KBM-7 (cell line): Measurements from ENCODE around the gene MAP3K20.
"Not testable (repeated sequence)": the region's sequence is repeated elsewhere in the genome, so short reads cannot be mapped to it uniquely, and the experiment has no call there.

Experiments
- DNase-seq: peaks from one replicate; pipeline ENCODE4 v3.0.0-alpha.2; 2015
- in situ Hi-C: fragments of 300-500 bp; cut with MboI; formaldehyde crosslinking; loops from 2 replicates; pipeline ENCODE4 v1.14.3; 2020; ENCODE audit warnings: low sequenced_read_pairs, low pct_unique_long_range_greater_than_20kb, mixed read lengths

The MAP3K20 gene

DNA sequence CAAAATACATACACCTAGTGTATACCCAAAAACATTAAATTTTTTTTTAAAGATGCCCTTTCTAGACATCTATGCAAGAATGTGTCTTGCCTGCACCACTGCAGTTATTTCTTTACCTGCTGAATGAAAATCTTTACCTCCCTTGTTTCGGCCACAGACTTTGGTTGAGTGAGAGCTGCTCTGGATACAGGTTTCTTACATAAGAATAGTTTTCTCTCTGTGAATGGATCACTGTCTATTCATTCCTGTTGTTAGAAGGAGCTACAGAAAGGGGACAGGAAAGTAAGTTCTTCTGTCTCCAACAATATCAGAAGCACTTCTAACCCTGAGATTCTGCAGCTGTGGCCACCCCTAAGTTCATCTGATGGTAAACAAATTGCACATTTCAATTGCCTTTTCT is 166.0 kb downstream of the MAP3K20 start:
- in situ Hi-C loops = no loop called here
- no peak for DNase-seq

- DNase-seq = no peak
- in situ Hi-C loops = no loop called here
Measured at GRCh38 chr2:173247156-173247555, 171.5 kb downstream of the MAP3K20 start.

GRCh38 chr2:173248381-173248780 is 172.7 kb downstream of the MAP3K20 start:
- no peak for DNase-seq
- in situ Hi-C loops = no loop called here

- DNase-seq = no peak
- in situ Hi-C loops = no loop called here
Measured at GRCh38 chr2:173249661-173250641, 174.3 kb downstream of the MAP3K20 start.

DNA sequence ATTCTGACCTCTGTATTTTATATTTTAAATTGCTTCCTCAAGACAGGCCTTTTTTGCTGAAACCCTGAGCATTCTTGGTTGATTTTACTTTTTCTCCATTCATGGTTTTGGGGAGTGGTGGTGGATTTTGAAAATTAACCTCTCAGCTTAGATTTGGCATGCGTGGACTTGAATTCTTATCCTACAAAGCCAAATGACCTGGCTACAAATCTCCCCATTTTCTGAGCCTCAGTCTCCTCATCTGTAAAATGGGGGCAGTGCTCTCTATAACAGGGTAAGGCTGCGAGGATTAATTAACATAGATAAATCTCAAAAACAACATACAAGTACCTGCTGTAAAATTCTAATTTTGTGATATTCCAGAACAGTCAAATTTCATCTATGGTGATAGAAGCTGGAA is 175.6 kb downstream of the MAP3K20 start:
- no peak for DNase-seq
- in situ Hi-C loops = no loop called here

GRCh38 chr2:173252581-173252980 is 176.9 kb downstream of the MAP3K20 start:
- DNase-seq = no peak
- in situ Hi-C loops = no loop called here

- in situ Hi-C loops = no loop called here
- DNase-seq = no peak
Measured at GRCh38 chr2:173254659-173255058, 179.0 kb downstream of the MAP3K20 start.

GRCh38 chr2:173258701-173259100 is 183.1 kb downstream of the MAP3K20 start:
- in situ Hi-C loops = no loop called here
- no peak for DNase-seq

- in situ Hi-C loops, DNase-seq: not testable (repeated sequence)
Measured at GRCh38 chr2:173262356-173262755, 186.7 kb downstream of the MAP3K20 start.

GRCh38 chr2:173264151-173264550 is 188.5 kb downstream of the MAP3K20 start:
- DNase-seq = no peak
- in situ Hi-C loops = no loop called here

DNA sequence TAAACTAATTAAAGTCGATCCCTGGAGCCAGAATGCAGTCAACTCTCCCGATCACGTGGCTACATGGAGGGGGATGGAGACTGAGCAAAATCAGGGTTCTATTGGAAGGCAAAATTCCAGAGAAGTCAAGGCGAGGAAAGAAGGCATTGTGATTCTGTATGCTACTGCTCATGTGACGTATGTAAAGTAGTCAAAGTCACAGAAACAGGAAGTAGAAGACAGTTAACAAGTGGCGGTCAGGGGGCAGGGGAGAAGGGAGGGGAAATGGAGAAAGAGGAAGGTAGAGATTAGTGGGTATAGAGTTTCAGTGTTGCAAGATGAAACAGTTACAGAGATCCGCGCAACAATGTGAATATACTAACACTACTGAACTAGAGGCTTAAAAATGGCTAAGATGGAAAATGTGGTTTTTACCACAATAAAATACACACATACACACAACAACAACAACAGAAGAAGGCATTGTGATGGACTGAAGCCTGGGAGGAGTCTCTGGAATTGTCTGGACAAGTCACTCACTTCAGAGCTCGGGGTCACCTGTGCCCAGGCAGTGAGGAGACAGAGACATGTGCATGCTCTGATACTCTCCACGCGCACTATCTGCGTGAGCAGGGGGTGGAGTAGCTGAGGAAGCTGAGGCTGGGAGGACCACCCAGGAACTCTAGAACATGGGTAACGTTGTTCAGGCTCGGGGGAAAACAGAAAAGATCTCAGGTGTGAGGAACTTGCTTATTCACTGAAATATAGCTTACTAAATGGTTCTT is 189.1 kb downstream of the MAP3K20 start:
- peak; percentile 96 for DNase-seq
- in situ Hi-C loops = no loop called here

DNA sequence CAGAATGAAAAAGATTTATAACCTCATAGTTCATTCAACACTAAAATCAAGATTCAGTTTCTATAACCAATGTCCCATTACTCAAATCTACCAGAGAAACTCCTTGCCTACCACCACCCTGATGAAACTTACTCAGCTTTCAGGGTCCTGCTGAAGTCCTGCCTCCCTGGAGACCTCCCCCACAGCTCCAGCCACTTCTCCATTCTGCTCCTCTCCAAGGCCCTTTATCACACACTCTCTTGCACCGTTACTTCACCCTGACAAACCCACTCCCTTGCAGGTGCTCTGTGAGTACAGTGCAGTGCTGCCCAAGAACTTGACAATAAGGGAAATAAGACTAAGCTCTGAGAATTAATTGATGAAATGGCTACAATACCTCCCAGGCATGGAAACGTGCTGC is 195.5 kb downstream of the MAP3K20 start:
- in situ Hi-C loops = no loop called here
- DNase-seq = peak; percentile 19

DNA sequence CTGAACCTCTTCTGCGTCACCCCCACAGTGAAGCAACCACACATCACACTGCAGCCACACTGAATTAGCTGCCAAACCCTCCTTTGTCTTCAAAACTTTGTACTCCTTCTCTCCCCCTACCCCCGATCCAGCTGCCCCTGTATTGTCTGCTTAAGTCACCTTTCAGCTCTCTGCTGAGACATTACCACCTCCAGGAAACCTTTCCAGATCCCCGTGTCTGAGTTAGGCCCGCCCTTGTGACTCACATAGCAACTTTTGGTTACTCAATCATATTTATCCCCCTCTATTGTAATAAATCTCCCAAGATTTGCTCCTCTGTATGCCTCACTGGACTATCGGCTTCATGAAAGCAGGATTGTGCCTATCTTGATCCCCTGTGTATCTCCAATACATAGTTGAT is 196.2 kb downstream of the MAP3K20 start:
- in situ Hi-C loops = no loop called here
- DNase-seq = no peak

DNA sequence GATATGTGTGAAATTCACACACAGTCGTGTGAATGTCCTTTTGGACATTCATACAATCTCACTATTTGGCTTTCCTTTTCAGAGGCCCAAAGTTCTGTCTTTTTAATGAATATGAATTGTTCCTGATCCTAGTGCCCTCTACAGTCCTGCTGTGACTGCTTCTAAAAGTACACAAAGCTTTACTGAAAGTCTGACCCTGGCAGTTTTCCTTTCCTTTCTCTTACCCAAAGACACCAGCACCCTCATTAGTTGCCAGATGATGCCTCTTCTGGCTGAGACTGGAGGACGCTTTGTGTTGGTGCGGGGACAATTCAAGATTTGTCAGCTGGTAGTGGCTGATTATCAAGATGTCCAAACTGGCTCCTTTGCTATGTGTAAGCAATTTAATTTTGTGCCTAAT is 197.2 kb downstream of the MAP3K20 start:
- in situ Hi-C loops = no loop called here
- DNase-seq = no peak

GRCh38 chr2:173278794-173279526 is 203.3 kb downstream of the MAP3K20 start:
- in situ Hi-C loops = no loop called here
- DNase-seq = no peak

- no peak for DNase-seq
- in situ Hi-C loops = no loop called here
Measured at GRCh38 chr2:173279527-173279868, 203.9 kb downstream of the MAP3K20 start.

DNA sequence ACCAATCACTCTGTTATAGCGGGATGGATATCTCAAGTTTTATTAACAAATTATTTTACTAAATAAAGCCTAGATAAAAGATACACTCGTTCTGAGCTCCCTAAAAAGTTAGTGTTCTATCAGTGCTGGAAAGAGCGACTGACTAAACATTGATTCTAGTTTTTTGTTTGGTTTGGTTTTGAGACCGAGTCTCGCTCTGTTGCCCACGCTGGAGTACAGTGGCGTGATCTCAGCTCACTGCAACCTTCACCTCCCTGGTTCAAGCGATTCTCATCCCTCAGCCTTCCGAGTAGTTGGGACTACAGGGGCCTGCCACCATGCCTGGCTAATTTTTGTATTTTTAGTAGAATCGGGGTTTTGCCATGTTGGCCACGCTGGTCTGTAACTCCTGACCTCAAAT is 205.2 kb downstream of the MAP3K20 start:
- in situ Hi-C loops = no loop called here
- no peak for DNase-seq

GRCh38 chr2:173281898-173282297 is 206.3 kb downstream of the MAP3K20 start:
- DNase-seq, in situ Hi-C loops: not testable (repeated sequence)

- in situ Hi-C loops = no loop called here
- DNase-seq = no peak
Measured at GRCh38 chr2:173282795-173283545, 207.3 kb downstream of the MAP3K20 start.
